OCI-LY7 (cell line): ENCODE measurements around the gene KAT7. TPM values are rescaled to one million over a fixed set of nuclear protein-coding genes. Genes with fewer than 3 reads are reported as not detected.

Experiments used
- BruUV-seq: library from RNA; stranded (reverse); fragments of 400-500 nt; replicated peaks from 2 replicates; lab custom pipeline; 2021; lab: Mats Ljungman, UMichigan
- CTCF ChIA-PET: fragments of 300-600 bp; sonication (Branson Sonifier 250); formaldehyde crosslinking; loops from one replicate; lab custom pipeline; 2022; ENCODE audit warnings: antibody characterized with exemption; ENCODE audit not compliant: unreplicated experiment; lab: Charles Lee
- POLR2A ChIA-PET: fragments of 300-600 bp; sonication (Branson Sonifier 250); formaldehyde crosslinking; loops from one replicate; lab custom pipeline; 2022; ENCODE audit warnings: antibody characterized with exemption; lab: Charles Lee
- DNase-seq: peaks from one replicate; pipeline ENCODE4 v3.0.0-alpha.2; 2015; ENCODE audit warnings: low spot score
- H2AFZ ChIP-seq: fragments of 200-600 bp; sonication (generic), shearing (Covaris generic); 2 replicates; pipeline ENCODE4 v1.6.1; 2014; ENCODE audit warnings: mild to moderate bottlenecking, antibody characterized with exemption, low read length, moderate library complexity
- H3K27ac ChIP-seq: fragments of 200-600 bp; sonication (generic); 2 replicates; pipeline ENCODE4 v1.5.1; 2014; ENCODE audit warnings: mixed run types, low read depth, mild to moderate bottlenecking, moderate library complexity, low read length, inconsistent platforms; ENCODE audit not compliant: poor library complexity, severe bottlenecking
- H3K36me3 ChIP-seq: fragments of 200-600 bp; sonication (generic); 2 replicates; pipeline ENCODE4 v1.6.1; 2014; ENCODE audit warnings: mild to moderate bottlenecking, antibody characterized with exemption, low read length, moderate library complexity, mixed read lengths; ENCODE audit not compliant: insufficient read depth
- H3K4me1 ChIP-seq: fragments of 200-600 bp; sonication (generic); 2 replicates; pipeline ENCODE4 v1.5.1; 2014; ENCODE audit warnings: mild to moderate bottlenecking, low read length; ENCODE audit not compliant: insufficient read depth, poor library complexity, severe bottlenecking
- H3K4me2 ChIP-seq: fragments of 200-600 bp; sonication (generic); 2 replicates; pipeline ENCODE4 v1.6.1; 2014; ENCODE audit warnings: mild to moderate bottlenecking, low read length
- H3K4me3 ChIP-seq: fragments of 200-600 bp; sonication (generic); 2 replicates; pipeline ENCODE4 v1.5.1; 2014; ENCODE audit warnings: mild to moderate bottlenecking, low read depth, low read length; ENCODE audit not compliant: poor library complexity, severe bottlenecking
- H3K79me2 ChIP-seq: fragments of 200-600 bp; sonication (generic); 2 replicates; pipeline ENCODE4 v1.6.1; 2016; ENCODE audit warnings: low read depth, mild to moderate bottlenecking, low read length, moderate library complexity, mixed read lengths; ENCODE audit not compliant: insufficient read depth
- H3K9me2 ChIP-seq: fragments of 200-600 bp; sonication (generic); 2 replicates; pipeline ENCODE4 v1.6.1; 2016; ENCODE audit warnings: mild to moderate bottlenecking, low read length, mixed read lengths; ENCODE audit not compliant: insufficient read depth
- H3K9me3 ChIP-seq: fragments of 200-600 bp; sonication (generic); 2 replicates; pipeline ENCODE4 v1.6.1; 2014; ENCODE audit warnings: mild to moderate bottlenecking, mixed run types, low read length, mixed read lengths
- H4K20me1 ChIP-seq: fragments of 200-600 bp; sonication (generic); 2 replicates; pipeline ENCODE4 v1.6.1; 2014; ENCODE audit warnings: mild to moderate bottlenecking, antibody characterized with exemption, low read length, moderate library complexity, mixed read lengths; ENCODE audit not compliant: insufficient read depth
- EZH2phosphoT487 ChIP-seq: fragments of 200-600 bp; sonication (generic); IDR thresholded peaks from 2 replicates; pipeline ENCODE4 v1.6.1; 2018; ENCODE audit warnings: low read depth, borderline replicate concordance, mild to moderate bottlenecking, mixed run types, antibody characterized with exemption, low read length, moderate library complexity, mixed read lengths
- intact Hi-C: fragments of 100-400 bp; cut with micrococcal nuclease; formaldehyde crosslinking; loops from one replicate; pipeline ENCODE4 v1.10.0; 2022; ENCODE audit not compliant: unreplicated experiment
- total RNA-seq, 2 experiments: library from RNA; depleted of rRNA in 1 of 2; stranded (reverse); fragments of >200 nt in 1 of 2; shearing (Covaris generic) in 1 of 2; gene quantifications; 2 replicates each; pipeline ENCODE4 v1.2.3, GENCODE V29; 2014 to 2022
- TF ChIP-seq, protein P1 (sequence below): fragments of 200-600 bp; sonication (generic); conservative IDR thresholded peaks from 2 replicates; pipeline ENCODE4 v1.5.1; 2014; ENCODE audit warnings: mild to moderate bottlenecking, antibody characterized with exemption, low read length, moderate library complexity, mixed read lengths

The KAT7 gene
- total RNA-seq, 2 experiments from 2014 or later: 43.3 to 70.3 TPM

DNA sequence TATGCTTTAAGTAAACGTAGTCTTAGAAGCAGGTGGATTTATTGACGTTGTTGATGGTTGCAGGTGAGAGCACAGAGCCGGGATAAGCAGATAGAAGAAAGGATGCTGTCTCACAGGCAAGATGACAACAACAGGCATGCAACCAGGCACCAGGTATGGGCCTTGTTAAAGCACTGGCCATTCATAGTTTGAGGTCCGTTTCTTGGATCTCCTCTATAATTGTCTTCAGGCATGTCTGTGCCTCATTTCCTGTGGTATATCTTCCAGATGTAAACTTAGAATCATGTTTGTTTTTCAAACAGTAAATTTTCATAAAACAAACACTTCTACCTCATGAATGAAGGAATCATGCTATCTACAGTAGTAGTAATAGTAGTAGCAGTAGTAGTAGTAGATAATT, 20.6 kb downstream of the KAT7 start:
- no peak overlapping the region for H3K4me3 ChIP-seq
- no peak overlapping the region for H2AFZ ChIP-seq
- TF ChIP-seq, protein P1, sequence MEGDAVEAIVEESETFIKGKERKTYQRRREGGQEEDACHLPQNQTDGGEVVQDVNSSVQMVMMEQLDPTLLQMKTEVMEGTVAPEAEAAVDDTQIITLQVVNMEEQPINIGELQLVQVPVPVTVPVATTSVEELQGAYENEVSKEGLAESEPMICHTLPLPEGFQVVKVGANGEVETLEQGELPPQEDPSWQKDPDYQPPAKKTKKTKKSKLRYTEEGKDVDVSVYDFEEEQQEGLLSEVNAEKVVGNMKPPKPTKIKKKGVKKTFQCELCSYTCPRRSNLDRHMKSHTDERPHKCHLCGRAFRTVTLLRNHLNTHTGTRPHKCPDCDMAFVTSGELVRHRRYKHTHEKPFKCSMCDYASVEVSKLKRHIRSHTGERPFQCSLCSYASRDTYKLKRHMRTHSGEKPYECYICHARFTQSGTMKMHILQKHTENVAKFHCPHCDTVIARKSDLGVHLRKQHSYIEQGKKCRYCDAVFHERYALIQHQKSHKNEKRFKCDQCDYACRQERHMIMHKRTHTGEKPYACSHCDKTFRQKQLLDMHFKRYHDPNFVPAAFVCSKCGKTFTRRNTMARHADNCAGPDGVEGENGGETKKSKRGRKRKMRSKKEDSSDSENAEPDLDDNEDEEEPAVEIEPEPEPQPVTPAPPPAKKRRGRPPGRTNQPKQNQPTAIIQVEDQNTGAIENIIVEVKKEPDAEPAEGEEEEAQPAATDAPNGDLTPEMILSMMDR: no peak
- TF ChIP-seq EZH2phosphoT487: no peak
- no peak overlapping the region for H3K27ac ChIP-seq
- no peaks in the 10 kb centered on the region for H3K4me1 ChIP-seq
- H3K4me2 ChIP-seq: no peak overlapping the region
- peaks cover 91% of the 10 kb centered on the region for H3K36me3 ChIP-seq
- intact Hi-C loops: no loop called here
- BruUV-seq: no TSS peak
- DNase-seq: no peak
- ChIA-PET POLR2A (no interaction called here), CTCF (no interaction called here)
- H3K9me3 ChIP-seq: no peaks in the 10 kb centered on the region
- H4K20me1 ChIP-seq: 0 out of 2 replicates have a peak, but pooled peaks cover 5% of the 10 kb centered on the region
- no peaks in the 10 kb centered on the region for H3K9me2 ChIP-seq
- H3K79me2 ChIP-seq: peaks cover 4% of the 10 kb centered on the region; the same call in 1 of the 2 replicates

DNA sequence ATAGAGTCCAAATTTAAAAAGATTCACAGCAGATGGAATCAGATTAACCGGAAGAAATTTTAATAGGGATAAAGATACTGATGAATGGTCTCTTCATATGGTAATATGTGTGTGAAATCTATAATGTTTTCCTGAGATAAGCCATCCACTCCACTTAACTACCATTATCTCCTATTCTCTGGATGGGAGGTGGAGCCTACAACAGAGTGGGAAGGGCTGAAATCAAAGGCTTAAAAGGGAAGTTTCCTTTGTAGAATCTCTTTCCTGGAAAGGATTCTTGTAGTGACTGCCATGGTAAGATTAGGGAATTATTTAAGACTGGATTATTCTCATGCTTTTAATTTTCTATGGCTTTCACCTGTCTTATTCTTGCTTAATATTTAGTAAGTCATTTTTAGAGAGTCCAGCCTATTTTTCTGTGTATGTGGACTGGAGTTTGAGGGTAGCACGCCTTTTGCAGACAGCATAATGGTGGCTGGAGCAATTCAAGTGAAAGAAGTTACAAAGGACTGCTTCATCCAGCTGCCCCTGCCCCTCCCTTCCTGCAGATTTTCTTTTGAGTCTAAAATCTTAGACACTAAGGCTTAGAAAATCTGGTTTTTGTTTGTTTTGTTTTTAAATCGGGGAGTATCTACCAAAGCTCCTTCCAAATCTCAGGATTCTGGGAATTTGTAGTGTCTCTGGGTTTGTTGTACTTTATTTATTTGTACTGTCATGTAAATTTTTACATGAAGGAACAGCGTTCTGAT, 26.5 kb downstream of the KAT7 start:
- Histone ChIP-seq H3K79me2 (no peaks in the 10 kb centered on the region), H2AFZ (no peak overlapping the region), H4K20me1 (no peaks in the 10 kb centered on the region), H3K4me3 (no peak overlapping the region), H3K36me3 (peaks cover 98% of the 10 kb centered on the region), H3K27ac (no peak overlapping the region), H3K9me3 (no peaks in the 10 kb centered on the region), H3K4me2 (no peak overlapping the region), H3K9me2 (no peaks in the 10 kb centered on the region), H3K4me1 (no peaks in the 10 kb centered on the region)
- CTCF ChIA-PET: no interaction called here
- POLR2A ChIA-PET: no interaction called here
- BruUV-seq: no TSS peak
- DNase-seq: no peak
- TF ChIP-seq EZH2phosphoT487: no peak
- TF ChIP-seq, protein P1: no peak
- intact Hi-C loops: no loop called here

DNA sequence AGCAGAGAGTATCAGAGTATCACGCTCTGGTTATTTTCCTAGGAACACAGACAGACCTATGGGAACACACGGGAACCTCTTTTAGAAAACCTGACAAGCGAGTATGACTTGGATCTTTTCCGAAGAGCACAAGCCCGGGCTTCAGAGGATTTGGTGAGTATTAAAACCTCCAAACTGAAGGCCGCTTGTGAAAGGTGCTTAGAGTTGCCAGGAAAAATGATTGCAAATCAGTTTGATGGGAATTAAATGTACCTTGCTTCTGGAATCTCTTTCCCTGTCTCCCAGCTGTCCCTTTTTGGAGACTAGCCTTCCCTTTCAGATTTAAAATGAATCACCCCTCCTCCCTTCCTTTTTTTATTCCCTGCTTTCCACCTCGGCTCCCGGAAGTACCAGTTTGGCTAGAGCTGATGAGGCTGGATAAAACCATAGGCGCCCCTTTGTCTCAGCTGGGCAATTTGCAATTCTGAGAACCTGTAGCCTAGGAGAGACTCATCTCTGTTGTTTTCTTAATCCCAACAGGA, 27.3 kb downstream of the KAT7 start:
- no peak overlapping the region for H2AFZ ChIP-seq
- H3K79me2 ChIP-seq: no peaks in the 10 kb centered on the region
- H3K36me3 ChIP-seq: peaks cover 98% of the 10 kb centered on the region
- no peaks in the 10 kb centered on the region for H3K9me3 ChIP-seq
- H3K4me3 ChIP-seq: no peak overlapping the region
- H4K20me1 ChIP-seq: no peaks in the 10 kb centered on the region
- no peak overlapping the region for H3K4me2 ChIP-seq
- intact Hi-C loops: no loop called here
- H3K27ac ChIP-seq: no peak overlapping the region
- no peaks in the 10 kb centered on the region for H3K4me1 ChIP-seq
- POLR2A ChIA-PET: interaction anchor here (0.9 kb wide), 1 partner anchor 22 kb away, joined by 3 read pairs; no protein-coding TSS in a partner anchor
- DNase-seq: no peak
- CTCF ChIA-PET: no interaction called here
- BruUV-seq: no TSS peak
- no peaks in the 10 kb centered on the region for H3K9me2 ChIP-seq
- no peak for TF ChIP-seq EZH2phosphoT487
- TF ChIP-seq, protein P1: no peak
